Suprapubic skin (tissue), 4 donors: ENCODE data around the gene RIPOR2. TPM values are rescaled to one million over a fixed set of nuclear protein-coding genes. Genes with fewer than 3 reads are reported as not detected.

ENCODE experiments used
- DNase-seq, 2 donors: peaks; one replicate each; pipeline ENCODE4 v3.0.0-alpha.2; 2019; ENCODE audit warnings: low spot score in 2 of 2
- H3K27ac ChIP-seq: fragments of 200-600 bp; sonication (generic); one replicate; pipeline ENCODE4 v1.5.1; 2019
- H3K27me3 ChIP-seq: fragments of 200-600 bp; sonication (generic); one replicate; pipeline ENCODE4 v1.5.1; 2019
- H3K36me3 ChIP-seq: fragments of 200-600 bp; sonication (generic); one replicate; pipeline ENCODE4 v1.5.1; 2019
- H3K4me1 ChIP-seq: fragments of 200-600 bp; sonication (generic); one replicate; pipeline ENCODE4 v1.5.1; 2019
- H3K4me3 ChIP-seq: fragments of 200-600 bp; sonication (generic); one replicate; pipeline ENCODE4 v1.5.1; 2019; ENCODE audit warnings: mild to moderate bottlenecking
- H3K9me3 ChIP-seq: fragments of 200-600 bp; sonication (generic); one replicate; pipeline ENCODE4 v1.5.1; 2019
- CTCF ChIP-seq, 2 donors: fragments of 200-600 bp in 1 of 2; fragments of 450-650 bp in 1 of 2; sonication (generic) in 1 of 2; IDR thresholded peaks; one replicate each; pipeline ENCODE4 v1.5.1; 2016 to 2019; ENCODE audit warnings: antibody characterized with exemption in 2 of 2, mild to moderate bottlenecking in 1 of 2, moderate library complexity in 1 of 2
- EP300 ChIP-seq: sonication (generic); formaldehyde crosslinking; IDR thresholded peaks from one replicate; pipeline ENCODE4 v1.6.1; 2017; ENCODE audit warnings: antibody characterized with exemption
- POLR2A ChIP-seq, 2 donors: fragments of 450-650 bp; IDR thresholded peaks; one replicate each; pipeline ENCODE4 v1.6.1; 2017; ENCODE audit warnings: antibody characterized with exemption in 2 of 2, mild to moderate bottlenecking in 2 of 2, moderate library complexity in 2 of 2
- POLR2AphosphoS5 ChIP-seq, 3 donors: sonication (generic); formaldehyde crosslinking; IDR thresholded peaks; one replicate each; pipeline ENCODE4 v1.6.1; 2017; ENCODE audit warnings: antibody characterized with exemption in 3 of 3
- WGBS: methylation state at CpG from one replicate; pipeline ENCODE4 v1.1.5; 2018; 5-methylcytosine and 5-hydroxymethylcytosine counted together
- total RNA-seq, 4 donors: library from RNA; depleted of rRNA; stranded (reverse); fragments of >200 nt; gene quantifications; one replicate each; pipeline ENCODE4 v1.1.0, GENCODE V29; 2016

The RIPOR2 gene
- total RNA-seq, 4 donors from 2014 or later, result 3.8 to 12.8 (median 11.4) TPM

- TF ChIP-seq POLR2AphosphoS5 (IDR thresholded peaks at IDR 0.05), result no peak
- no peak for TF ChIP-seq POLR2A (IDR thresholded peaks at IDR 0.05)
- no peak for TF ChIP-seq CTCF (IDR thresholded peaks at IDR 0.05)
- TF ChIP-seq EP300, result no peak
- Histone ChIP-seq H3K4me1 (peaks cover 3% of the 10 kb centered on the region), H3K36me3 (peaks cover 18% of the 10 kb centered on the region), H3K4me3 (no peak overlapping the region), H3K27ac (no peak overlapping the region), H3K9me3 (no peaks in the 10 kb centered on the region), H3K27me3 (no peaks in the 10 kb centered on the region)
- no peak for DNase-seq
- WGBS, result 58% methylated on average over 7 of the region's 7 CpGs
Measured at GRCh38 chr6:24847402-24847801, 88.4 kb downstream of the RIPOR2 start.

GRCh38 chr6:24845578-24845977, 90.2 kb downstream of the RIPOR2 start:
- Histone ChIP-seq H3K4me3 (no peak overlapping the region), H3K4me1 (peaks cover 3% of the 10 kb centered on the region), H3K27me3 (no peaks in the 10 kb centered on the region), H3K9me3 (no peaks in the 10 kb centered on the region), H3K36me3 (peaks cover 18% of the 10 kb centered on the region), H3K27ac (no peak overlapping the region)
- no peak for TF ChIP-seq POLR2AphosphoS5 (IDR thresholded peaks at IDR 0.05)
- TF ChIP-seq CTCF (IDR thresholded peaks at IDR 0.05), result no peak
- no peak for TF ChIP-seq POLR2A (IDR thresholded peaks at IDR 0.05)
- no peak for TF ChIP-seq EP300
- no peak for DNase-seq
- 86% methylated on average over 4 of the region's 4 CpGs for WGBS

- no peak for DNase-seq
- WGBS, result 87% methylated on average over 6 of the region's 6 CpGs
- no peak overlapping the region for H3K4me3 ChIP-seq
- H3K27ac ChIP-seq, result no peak overlapping the region
- TF ChIP-seq EP300 (no peak), CTCF (IDR thresholded peaks at IDR 0.05) (no peak), POLR2A (IDR thresholded peaks at IDR 0.05) (no peak), POLR2AphosphoS5 (IDR thresholded peaks at IDR 0.05) (no peak)
- H3K4me1 ChIP-seq, result peaks cover 3% of the 10 kb centered on the region
- H3K9me3 ChIP-seq, result no peaks in the 10 kb centered on the region
- H3K36me3 ChIP-seq, result peaks cover 15% of the 10 kb centered on the region
- no peaks in the 10 kb centered on the region for H3K27me3 ChIP-seq
Measured at GRCh38 chr6:24844903-24845302, 90.9 kb downstream of the RIPOR2 start.

- no peak for DNase-seq
- H3K27ac ChIP-seq, result no peak overlapping the region
- no peaks in the 10 kb centered on the region for H3K27me3 ChIP-seq
- no peak for TF ChIP-seq CTCF (IDR thresholded peaks at IDR 0.05)
- peaks cover 3% of the 10 kb centered on the region for H3K4me1 ChIP-seq
- peaks cover 11% of the 10 kb centered on the region for H3K36me3 ChIP-seq
- 93% methylated on average over 1 of the region's 1 CpG for WGBS
- H3K4me3 ChIP-seq, result no peak overlapping the region
- no peaks in the 10 kb centered on the region for H3K9me3 ChIP-seq
Measured at GRCh38 chr6:24844061-24844460, 91.7 kb downstream of the RIPOR2 start.

GRCh38 chr6:24840187-24840586, 95.6 kb downstream of the RIPOR2 start:
- H3K4me1 ChIP-seq, result peaks cover 28% of the 10 kb centered on the region
- TF ChIP-seq POLR2AphosphoS5 (IDR thresholded peaks at IDR 0.05), result no peak
- no peak for TF ChIP-seq POLR2A (IDR thresholded peaks at IDR 0.05)
- TF ChIP-seq CTCF (IDR thresholded peaks at IDR 0.05), result no peak
- no peak for TF ChIP-seq EP300
- H3K9me3 ChIP-seq, result no peaks in the 10 kb centered on the region
- WGBS, result 63% methylated on average over 2 of the region's 2 CpGs
- H3K27me3 ChIP-seq, result no peaks in the 10 kb centered on the region
- DNase-seq, result no peak
- H3K4me3 ChIP-seq, result no peak overlapping the region
- H3K36me3 ChIP-seq, result peaks cover 5% of the 10 kb centered on the region
- no peak overlapping the region for H3K27ac ChIP-seq
